Non-pigmented ciliary epithelial cell (primary cell): ENCODE results near the gene YAF2.
A peak's percentile ranks its signal among the peaks of the same experiment; 100 is the strongest.
"Not testable (repeated sequence)": the region's sequence is repeated elsewhere in the genome, so short reads cannot be mapped to it uniquely, and the experiment has no call there.

Experiments
- DNase-seq: peaks from one replicate; pipeline ENCODE4 v3.0.0-alpha.2; 2010; ENCODE audit warnings: low read depth

Gene YAF2

DNA sequence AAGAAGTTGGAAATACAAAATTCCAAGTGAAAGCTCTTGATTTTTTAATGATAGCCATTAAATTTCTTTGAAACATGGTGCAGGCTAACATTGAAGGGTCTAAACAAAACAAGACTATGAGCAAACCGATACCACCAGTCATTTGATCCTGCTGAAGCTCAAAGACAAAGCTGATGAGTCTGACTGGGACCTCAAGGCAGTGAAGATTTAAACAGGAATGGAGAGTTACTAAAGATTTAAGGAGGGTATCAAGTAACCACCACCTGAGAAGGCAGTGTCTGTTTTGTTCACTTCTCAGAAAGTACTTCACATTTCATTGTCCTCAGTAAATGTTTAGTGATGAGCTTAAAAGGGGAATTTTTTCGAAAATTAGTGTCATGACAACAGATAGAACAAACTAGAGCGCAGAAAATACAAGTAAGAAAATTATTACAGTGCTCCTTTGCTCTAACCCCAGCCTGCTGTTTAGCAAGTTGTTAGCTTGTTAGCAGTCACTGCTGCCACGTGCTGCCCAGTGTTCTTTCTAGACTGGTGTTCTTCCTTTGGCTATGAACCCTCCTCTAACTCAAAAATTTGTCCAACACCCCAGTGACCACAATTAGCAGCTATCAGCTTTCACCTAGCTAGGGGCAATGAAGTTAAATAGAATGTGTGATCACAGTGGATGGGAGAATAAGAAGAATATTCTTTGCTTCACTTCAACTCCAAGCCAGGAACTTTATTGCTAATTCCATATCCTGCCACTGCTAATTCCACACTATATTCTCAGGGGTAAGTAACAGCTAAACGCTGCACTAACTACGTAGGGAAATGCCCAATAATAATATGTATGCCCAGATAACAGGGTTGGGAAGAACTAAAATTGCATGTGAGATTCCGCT, 41.1 kb downstream of the YAF2 start:
- DNase-seq = no peak

DNA sequence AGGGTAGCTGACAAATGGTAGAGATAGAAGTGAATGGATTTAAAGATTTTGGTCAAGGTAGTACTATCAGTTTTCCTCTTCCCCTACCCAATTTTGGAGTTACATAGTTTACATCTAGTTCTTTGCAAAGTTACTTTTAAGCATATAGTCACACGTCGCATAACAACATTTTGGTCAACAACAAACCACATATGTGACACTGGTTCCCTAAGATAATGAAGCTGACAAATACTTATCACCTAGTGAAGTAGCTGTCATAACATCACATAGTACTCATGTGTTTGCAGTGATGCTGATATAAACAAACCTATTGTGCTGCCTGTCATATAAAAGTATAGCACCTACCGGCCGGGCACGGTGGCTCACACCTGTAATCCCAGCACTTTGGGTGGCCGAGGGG, 45.4 kb downstream of the YAF2 start:
- DNase-seq = no peak

DNA sequence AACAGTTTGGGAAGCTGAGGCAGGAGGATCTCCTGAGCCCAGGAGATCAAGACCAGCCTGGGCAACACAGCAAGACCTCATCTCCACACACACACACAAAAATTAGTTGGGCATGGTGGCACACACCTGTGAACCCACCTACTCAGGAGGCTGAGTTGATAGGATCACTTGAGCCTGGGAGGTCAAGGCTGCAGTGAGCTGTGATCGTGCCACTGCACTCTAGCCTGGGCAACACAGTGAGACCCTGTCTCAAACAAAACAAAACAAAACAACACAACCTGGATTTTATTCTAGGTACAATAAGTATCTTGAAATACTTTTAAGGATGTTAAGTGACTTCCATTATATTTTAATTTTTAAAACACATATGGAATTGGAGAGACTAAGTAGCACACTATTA, 45.8 kb downstream of the YAF2 start:
- no peak for DNase-seq

DNA sequence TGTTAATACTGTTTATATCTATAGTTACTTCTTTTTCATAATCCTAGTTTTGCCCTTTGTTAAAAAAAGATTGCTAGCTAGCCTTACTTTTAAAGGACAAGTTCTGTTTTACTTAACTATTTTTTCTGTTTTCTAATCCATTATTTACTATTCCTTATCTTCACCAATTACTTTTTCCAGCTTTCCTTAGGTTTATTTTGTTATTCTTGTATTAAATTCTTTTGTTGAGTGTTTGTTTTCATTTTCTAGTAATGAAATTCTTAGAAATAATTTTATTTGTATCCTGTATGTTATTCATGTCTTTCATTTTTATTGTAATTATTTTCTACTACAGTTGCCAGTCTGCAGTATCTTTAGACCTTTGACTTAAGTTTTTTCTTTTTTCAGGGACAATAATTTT, 47.7 kb downstream of the YAF2 start:
- DNase-seq = no peak

GRCh38 chr12:42188275-42188674, 49.8 kb downstream of the YAF2 start:
- not testable (repeated sequence) for DNase-seq

DNA sequence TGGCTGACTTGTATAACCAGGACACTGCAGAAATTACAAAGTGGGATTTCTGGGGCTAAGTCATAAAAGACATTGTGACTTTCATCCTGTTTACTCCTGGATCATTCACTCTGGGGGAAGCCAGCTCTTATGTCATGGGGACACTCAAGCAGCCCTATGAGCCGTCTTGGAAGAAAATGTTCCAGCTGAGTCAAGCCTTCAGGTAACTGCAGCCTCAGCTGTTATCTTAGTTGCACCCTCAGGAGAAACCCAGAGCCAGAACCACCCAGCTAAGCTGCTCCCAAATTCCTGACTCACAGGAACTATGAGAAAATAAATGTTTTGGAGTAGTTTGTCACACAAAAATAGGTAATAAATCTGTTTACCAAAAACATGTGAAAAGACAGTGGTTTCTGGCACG, 50.2 kb downstream of the YAF2 start:
- no peak for DNase-seq

DNA sequence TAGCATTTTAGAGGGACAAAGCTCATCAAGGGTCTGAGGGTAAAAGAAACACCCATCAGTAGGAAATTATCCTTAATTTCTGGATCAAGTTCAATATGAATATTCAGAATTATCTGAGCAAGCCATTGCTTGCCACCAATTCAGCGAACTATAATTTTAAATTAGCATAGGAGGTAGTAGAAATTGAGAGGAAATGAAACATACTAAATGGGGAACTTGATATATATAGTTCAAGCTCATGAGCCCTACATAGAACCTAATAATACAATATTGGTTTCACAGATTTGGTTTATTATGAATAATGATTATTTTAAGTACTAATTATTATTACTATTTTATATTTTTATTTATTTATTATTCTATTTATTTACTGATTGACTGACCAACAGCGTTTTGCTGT, 51.3 kb downstream of the YAF2 start:
- no peak for DNase-seq

GRCh38 chr12:42182394-42182793, 55.7 kb downstream of the YAF2 start:
- DNase-seq = no peak

DNA sequence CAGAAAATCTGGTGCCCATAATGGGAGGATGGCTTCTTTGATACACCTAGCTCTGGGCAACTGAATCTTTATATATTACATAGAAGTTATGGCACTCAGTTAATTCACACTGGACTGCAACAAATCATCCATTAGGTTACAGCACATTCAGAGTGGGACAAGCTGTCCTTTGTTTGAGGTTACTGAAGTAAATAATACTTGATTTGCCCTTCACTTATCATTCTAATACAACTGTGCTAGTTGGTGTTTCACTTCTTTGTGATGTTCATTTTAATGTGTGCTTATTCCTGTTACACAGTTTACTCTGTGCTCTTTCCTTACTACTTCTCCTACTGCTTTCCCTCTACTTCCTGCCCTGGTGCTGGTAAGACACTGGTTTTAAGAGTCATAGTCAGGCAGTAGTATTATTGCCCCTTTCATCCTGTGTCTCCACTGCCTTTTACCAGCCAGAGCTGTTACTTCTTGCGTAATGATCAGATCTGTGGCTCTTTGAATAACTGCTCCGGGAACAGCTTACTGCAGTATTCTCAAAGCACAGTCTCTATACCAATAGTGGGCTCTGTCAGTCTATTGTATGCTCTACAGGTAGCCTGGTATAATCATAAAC, 57.0 kb downstream of the YAF2 start:
- DNase-seq = no peak

- no peak for DNase-seq
Observed at GRCh38 chr12:42178101-42178500, 59.9 kb downstream of the YAF2 start.

GRCh38 chr12:42174978-42175377, 63.1 kb downstream of the YAF2 start:
- DNase-seq = no peak

DNA sequence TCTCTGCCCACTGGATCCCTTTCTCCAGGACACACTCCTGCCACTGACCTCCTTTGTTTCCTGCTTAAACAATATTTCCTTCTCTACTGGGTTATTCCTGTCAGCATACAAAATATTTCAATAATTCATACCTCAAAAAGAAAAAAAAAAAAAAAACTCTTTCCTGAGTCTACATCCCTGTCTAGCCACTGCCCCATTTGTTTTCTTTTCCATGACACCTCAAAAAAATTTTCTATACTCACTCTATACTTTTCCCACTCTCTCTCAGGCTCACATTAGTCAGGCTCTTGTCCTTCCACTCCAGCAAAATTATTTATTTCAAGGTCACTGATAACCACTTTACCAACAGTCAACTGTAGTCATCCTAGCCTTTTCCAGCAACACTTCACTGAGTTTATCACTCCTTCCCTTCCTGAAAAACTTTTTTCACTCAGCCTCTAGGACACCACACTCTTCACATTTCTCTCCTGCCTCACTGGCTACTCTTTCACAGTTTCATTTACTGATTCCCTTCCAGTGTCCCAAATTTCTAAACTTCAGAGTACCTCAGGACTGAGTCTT, 64.0 kb downstream of the YAF2 start:
- no peak for DNase-seq

DNA sequence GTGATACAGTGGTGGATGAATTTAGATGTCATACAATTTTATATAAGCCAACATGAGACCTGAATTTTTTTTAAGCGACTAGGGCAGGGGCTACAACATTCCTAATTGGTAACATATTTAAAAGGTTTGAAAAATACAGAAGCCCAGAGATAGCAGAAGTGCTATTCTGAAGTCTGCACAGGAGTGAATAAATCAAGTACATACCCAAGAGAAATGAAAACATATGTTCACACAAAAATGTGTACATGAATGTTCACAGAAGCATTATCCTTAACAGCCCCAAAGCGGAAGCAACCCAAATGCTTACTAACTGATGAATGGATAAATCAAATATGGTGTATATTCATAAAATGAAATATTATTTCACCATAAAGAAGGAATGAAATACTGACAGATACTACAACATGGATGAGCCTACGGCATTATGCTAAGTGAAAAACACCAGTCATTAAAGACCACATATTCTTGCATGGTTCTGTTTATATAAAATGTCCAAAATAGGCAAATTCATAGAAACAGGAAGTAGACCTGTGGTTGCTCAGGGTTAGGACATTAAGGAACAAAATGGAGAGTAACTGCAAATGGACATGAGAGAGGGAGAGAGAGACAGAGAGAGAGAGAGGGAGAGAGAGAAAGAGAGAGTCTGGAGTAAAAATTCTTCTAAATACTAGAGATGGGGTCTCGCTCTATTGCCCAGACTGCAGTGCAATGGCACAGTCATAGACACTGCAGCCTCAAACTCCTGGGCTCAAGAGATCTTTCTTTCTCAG, 65.4 kb downstream of the YAF2 start:
- DNase-seq = no peak

- DNase-seq = no peak
Observed at GRCh38 chr12:42167711-42168110, 70.3 kb downstream of the YAF2 start.

GRCh38 chr12:42166501-42166900, 71.5 kb downstream of the YAF2 start:
- DNase-seq = no peak

GRCh38 chr12:42163913-42164312, 74.1 kb downstream of the YAF2 start:
- no peak for DNase-seq

GRCh38 chr12:42162965-42163364, 75.1 kb downstream of the YAF2 start:
- DNase-seq = no peak

GRCh38 chr12:42162193-42162592, 75.9 kb downstream of the YAF2 start:
- peak; percentile 18 for DNase-seq

DNA sequence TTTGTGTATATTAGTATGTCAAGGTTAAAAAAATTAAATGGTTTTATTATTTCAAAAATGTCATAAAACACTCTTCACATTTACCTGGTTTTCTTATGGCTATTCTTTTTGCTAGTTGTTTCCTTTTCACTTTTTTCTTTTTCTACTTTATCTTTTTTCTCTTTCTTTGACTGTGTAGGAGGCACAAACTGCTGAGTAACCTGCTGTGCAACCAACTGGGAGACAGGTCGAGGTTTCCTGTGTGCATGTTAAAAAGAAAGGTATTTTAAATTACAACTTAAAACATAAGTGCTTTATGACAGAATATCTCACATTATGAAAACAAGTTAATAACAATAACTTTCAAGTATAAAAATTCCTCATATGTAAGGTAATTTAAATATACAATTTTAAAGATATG, 76.5 kb downstream of the YAF2 start:
- DNase-seq = no peak

- no peak for DNase-seq
Observed at GRCh38 chr12:42156232-42156631, 81.8 kb downstream of the YAF2 start.

- DNase-seq = no peak
Observed at GRCh38 chr12:42145552-42146215, 92.4 kb downstream of the YAF2 start.

DNA sequence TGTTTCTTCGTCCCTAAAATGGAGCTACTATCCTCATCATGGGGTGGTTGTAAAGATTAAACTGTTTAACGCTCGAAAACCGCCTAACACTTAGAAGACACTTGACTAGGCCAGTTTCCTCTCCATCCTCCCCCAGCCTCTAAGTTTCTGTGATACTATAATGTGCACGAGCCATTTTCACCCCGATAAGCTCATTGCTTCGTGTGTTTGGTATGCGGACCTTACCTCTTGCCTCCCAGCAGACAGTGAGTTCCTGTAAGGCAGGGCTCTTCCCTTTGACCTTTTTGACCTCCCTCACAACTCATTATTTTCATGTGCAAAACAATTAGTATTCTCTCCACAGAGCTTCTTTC, 92.9 kb downstream of the YAF2 start:
- no peak for DNase-seq
